IPS DF 6.9 (cell line): ENCODE measurements around the gene CYP2J2.
"Not testable (repeated sequence)": the region's sequence is repeated elsewhere in the genome, so short reads cannot be mapped to it uniquely, and the experiment has no call there.

Experiments
- DNase-seq: peaks from one replicate; pipeline ENCODE4 v3.0.0-alpha.2; 2013; ENCODE audit warnings: low read depth, low spot score
- H3K27ac ChIP-seq: one replicate; pipeline ENCODE4 v1.5.1; 2013; ENCODE audit warnings: low read length, control low read depth
- H3K27me3 ChIP-seq: 2 replicates; pipeline ENCODE4 v1.6.1; 2013; ENCODE audit warnings: mild to moderate bottlenecking, low read length; ENCODE audit not compliant: control insufficient read depth, insufficient read depth
- H3K36me3 ChIP-seq: 2 replicates; pipeline ENCODE4 v1.6.1; 2013; ENCODE audit warnings: low read length; ENCODE audit not compliant: control insufficient read depth, insufficient read depth
- H3K4me1 ChIP-seq: 2 replicates; pipeline ENCODE4 v1.6.1; 2013; ENCODE audit warnings: low read length; ENCODE audit not compliant: control insufficient read depth, insufficient read depth
- H3K4me3 ChIP-seq: 2 replicates; pipeline ENCODE4 v1.5.1; 2013; ENCODE audit warnings: mild to moderate bottlenecking, low read length
- H3K9me3 ChIP-seq: 2 replicates; pipeline ENCODE4 v1.6.1; 2013; ENCODE audit warnings: low read length, inconsistent platforms; ENCODE audit not compliant: control insufficient read depth, insufficient read depth
- WGBS: extraction: QIAGEN DNeasy Blood & Tissue Kit; methylation state at CpG from one replicate; pipeline ENCODE4 v1.1.7; 2013; ENCODE audit warnings: mixed read lengths, missing lambda C conversion rate; ENCODE audit not compliant: insufficient read length, insufficient coverage; 5-methylcytosine and 5-hydroxymethylcytosine counted together

Gene CYP2J2

DNA sequence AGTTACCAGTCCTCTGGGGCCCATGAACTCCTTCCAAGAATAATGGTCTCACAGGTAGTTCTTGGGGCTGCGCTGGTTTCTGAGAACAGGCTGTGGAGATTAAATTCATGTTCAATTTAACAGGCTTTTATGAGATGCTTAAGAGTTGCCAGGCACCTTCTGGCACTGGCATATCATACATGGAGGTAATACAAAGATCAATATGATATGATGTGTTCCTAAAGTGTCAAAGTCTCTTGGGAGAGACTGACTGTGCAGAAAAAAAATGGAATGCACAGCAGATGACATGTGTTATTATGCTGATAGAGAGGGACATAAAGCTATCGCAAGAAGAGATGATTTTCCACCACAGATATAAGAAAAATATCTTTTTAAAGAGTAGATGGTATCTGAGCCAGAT is 6.8 kb downstream of the CYP2J2 start:
- Histone ChIP-seq H3K9me3 (no peaks in the 10 kb centered on the region), H3K27me3 (no peaks in the 10 kb centered on the region), H3K4me1 (no peaks in the 10 kb centered on the region), H3K27ac (no peak overlapping the region), H3K4me3 (no peak overlapping the region), H3K36me3 (no peaks in the 10 kb centered on the region)
- WGBS, result no CpG with 5 or more reads among the region's 2 CpGs
- DNase-seq, result no peak

DNA sequence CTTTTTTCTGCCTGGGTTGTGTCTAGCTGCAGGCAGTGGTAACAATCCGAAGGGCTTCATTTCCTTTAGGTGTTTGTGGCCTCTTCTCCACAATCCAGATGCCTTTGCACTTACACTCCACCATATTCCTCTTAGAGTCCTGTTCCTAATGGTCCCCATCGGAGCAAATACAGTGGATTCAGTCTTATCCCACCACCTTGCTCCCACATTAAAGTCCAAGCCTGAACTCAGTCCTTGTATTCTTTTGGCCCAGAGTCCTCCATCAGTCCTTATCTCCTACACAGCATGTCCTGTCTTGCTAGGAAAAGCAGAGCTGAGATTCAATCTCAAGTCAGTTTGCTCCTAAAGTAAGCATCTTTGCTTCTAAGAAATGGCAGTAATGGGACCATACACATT is 8.8 kb downstream of the CYP2J2 start:
- no peak for DNase-seq
- no peaks in the 10 kb centered on the region for H3K4me1 ChIP-seq

DNA sequence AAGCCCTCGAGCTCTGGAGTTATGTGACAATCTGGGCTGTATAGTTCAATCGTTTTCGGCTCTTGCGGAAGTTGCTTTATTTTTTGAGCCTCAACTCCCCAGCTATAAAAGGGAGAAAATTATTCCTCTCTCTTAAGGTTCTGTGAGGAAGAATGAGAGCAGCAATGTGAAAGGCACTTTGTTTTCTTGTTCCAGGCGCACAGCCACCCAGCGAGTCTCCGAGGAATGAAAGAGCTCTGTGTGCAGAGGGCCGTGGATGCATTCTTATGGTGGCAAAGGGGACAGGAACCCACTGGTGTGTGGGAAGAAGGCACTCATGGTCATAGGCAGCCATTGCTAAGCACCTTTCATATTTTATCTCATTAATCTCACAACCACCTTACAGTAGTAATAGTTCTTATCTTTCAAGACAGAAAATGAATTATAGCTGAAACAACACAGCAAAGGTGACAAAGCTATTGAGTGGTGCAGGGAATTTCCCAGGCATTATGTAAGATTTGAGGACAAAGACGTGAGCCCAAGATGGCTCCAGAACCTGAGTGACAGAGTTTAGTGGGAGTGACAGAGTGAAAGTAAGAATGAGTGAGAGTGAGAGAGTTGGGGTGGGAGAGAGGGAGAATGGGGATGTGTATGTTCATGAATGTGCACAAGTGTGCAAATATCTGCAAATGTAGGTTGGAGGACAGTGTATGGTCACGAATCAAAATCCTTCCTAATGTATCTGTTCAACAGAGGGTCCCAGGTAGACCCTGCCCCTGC is 9.4 kb downstream of the CYP2J2 start:
- Histone ChIP-seq H3K27me3 (no peaks in the 10 kb centered on the region), H3K36me3 (no peaks in the 10 kb centered on the region), H3K27ac (no peak overlapping the region), H3K4me1 (no peaks in the 10 kb centered on the region), H3K9me3 (no peaks in the 10 kb centered on the region), H3K4me3 (no peak overlapping the region)
- no peak for DNase-seq
- no CpG with 5 or more reads among the region's 10 CpGs for WGBS

More for the DNA sequence above, 8.8 kb downstream of the CYP2J2 start:
- Histone ChIP-seq H3K27me3 (no peaks in the 10 kb centered on the region), H3K9me3 (no peaks in the 10 kb centered on the region), H3K27ac (no peak overlapping the region), H3K36me3 (no peaks in the 10 kb centered on the region), H3K4me3 (no peak overlapping the region)
- WGBS, result no CpG with 5 or more reads among the region's 2 CpGs

DNA sequence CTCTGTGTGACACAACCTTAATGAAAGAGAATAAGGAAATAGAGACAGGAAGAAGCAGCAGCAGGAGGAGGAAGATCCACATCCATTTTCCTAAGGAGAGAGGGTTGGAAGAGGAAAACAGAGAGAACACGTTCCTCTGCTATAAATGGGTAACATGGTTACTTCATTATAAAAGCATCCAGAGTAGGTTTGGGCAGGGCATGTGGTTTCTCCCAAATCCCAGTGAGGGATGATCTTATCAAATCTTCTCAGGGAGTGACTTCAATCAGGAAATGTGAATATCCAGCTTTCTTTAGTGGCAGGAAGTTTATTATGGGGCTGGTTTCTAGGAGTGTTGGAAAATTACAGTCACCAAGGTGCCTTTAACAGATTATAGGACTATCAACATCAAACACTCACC is 11.1 kb downstream of the CYP2J2 start:
- Histone ChIP-seq H3K27ac (no peak overlapping the region), H3K9me3 (no peaks in the 10 kb centered on the region), H3K4me1 (no peaks in the 10 kb centered on the region), H3K36me3 (no peaks in the 10 kb centered on the region), H3K27me3 (no peaks in the 10 kb centered on the region), H3K4me3 (no peak overlapping the region)
- WGBS, result no CpG with 5 or more reads among the region's 1 CpG
- DNase-seq, result no peak

DNA sequence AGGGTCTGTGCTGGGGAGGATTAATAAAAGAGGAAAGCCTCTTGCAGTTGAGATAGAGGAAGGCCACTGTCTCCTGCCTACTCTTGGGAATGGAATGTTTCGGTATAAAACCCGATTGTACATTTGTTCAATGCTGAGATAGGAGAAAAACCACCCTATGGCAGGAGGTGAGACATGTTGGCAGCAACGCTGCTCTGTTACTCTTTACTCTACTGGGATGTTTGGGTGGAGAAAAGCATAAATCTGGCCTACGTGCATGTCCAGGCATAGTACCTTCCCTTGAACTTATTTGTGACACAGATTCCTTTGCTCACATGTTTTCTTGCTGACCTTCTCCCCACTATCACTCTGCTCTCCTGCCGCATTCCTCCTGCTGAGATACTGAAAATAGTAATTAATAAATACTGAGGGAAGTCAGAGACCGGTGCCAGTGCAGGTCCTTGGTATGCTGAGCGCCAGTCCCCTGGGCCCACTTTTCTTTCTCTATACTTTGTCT is 11.7 kb downstream of the CYP2J2 start:
- WGBS, result no CpG with 5 or more reads among the region's 7 CpGs
- not testable (repeated sequence) for H3K4me3 ChIP-seq, H3K27ac ChIP-seq, H3K4me1 ChIP-seq, H3K27me3 ChIP-seq, H3K36me3 ChIP-seq, H3K9me3 ChIP-seq, DNase-seq

DNA sequence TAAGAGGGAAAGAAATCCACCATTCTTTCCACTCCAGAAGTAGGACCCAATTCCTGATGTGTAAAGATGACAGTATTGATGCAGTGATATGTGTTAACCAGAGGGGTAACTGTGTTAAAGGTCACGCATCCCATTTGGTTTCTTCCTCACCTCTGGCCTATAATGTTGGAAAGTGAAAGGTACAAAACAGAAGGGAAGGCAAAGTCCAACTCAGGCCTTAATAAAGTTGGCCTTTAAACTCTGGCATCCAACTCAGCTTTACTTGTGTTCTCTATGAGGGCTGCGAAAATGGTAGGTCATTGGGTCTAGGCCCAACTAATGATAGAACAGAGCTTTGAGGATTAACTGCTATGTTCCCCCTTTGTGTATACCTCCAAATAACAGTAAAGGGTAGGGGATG is 17.9 kb downstream of the CYP2J2 start:
- Histone ChIP-seq H3K36me3 (no peaks in the 10 kb centered on the region), H3K27ac (no peak overlapping the region), H3K4me3 (no peak overlapping the region), H3K4me1 (no peaks in the 10 kb centered on the region), H3K27me3 (no peaks in the 10 kb centered on the region), H3K9me3 (no peaks in the 10 kb centered on the region)
- no CpG with 5 or more reads among the region's 2 CpGs for whole genome bisulfite sequencing
- no peak for DNase-seq

DNA sequence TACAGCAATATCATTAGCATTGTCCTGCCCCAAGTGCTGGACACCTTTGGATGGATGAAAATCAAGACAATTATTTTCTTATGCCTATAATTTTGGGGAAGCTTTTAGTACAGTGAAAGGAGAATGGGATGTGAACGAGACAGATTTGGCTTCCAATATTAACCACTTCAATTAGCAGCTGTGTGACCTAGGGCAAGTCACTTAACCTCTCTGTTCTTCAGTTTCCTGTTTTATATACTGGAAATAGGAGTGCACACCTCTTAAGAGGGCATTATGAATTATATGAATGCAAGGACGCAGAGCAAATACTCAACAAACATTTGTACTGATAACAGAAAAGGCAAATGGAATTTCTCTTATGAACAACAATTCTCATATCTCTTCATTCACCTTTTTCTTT is 18.5 kb downstream of the CYP2J2 start:
- Histone ChIP-seq H3K4me3 (no peak overlapping the region), H3K27me3 (no peaks in the 10 kb centered on the region), H3K36me3 (no peaks in the 10 kb centered on the region), H3K9me3 (no peaks in the 10 kb centered on the region), H3K4me1 (no peaks in the 10 kb centered on the region), H3K27ac (no peak overlapping the region)
- WGBS, result no CpG with 5 or more reads among the region's 2 CpGs
- DNase-seq, result no peak

DNA sequence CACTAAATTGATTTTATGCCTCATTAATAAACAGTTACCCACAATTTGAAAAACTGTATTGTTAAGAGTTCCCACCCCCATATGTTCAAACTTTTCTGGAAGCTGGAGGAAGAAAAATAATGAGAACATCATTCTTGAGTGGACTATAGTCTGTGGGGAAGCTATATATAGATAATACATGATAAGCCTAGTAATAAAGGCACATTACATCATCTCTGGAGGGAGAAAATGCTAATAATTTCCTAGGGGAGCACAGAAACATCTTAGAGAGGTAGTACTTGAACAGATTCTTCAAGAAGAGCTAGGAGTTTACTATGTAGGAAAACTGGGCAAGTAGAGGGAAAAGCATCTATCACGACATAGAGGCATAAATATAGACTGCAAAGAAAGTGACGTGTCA is 19.6 kb downstream of the CYP2J2 start:
- Histone ChIP-seq H3K9me3 (no peaks in the 10 kb centered on the region), H3K27me3 (no peaks in the 10 kb centered on the region), H3K4me3 (no peak overlapping the region), H3K36me3 (no peaks in the 10 kb centered on the region), H3K27ac (no peak overlapping the region), H3K4me1 (no peaks in the 10 kb centered on the region)
- no peak for DNase-seq
- no CpG with 5 or more reads among the region's 2 CpGs for WGBS

DNA sequence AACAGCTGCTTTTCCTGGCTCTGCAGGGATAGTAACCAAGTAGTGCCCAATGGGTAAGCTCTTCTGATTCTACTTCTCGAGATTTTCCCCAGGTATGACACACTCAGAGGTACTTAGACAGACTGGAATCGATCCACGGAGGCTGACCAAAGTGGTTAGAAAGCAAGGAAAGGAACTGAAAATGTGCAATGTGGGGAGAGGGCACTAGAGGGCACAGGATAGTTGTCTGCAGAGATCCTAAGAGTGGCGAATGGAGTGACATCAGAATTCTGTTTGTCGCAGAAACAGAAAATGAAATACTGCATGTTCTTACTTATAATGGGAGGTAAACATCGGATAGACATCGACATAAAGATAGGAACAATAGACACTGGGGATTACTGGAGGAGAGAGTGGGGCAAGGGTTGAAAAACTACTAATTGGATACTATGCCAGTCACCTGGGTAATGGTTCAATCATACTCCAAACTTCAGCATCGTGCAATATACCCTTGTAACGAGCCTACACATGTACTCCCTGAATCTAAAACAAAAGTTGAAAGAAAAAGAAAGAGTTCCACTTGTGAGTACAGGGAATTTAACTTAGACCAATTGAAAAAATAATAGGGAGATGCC is 23.3 kb downstream of the CYP2J2 start:
- DNase-seq, result no peak
- no peak overlapping the region for H3K4me3 ChIP-seq
- H3K4me1 ChIP-seq, result no peaks in the 10 kb centered on the region
- no peaks in the 10 kb centered on the region for H3K27me3 ChIP-seq
- no peaks in the 10 kb centered on the region for H3K9me3 ChIP-seq
- WGBS, result no CpG with 5 or more reads among the region's 9 CpGs
- H3K36me3 ChIP-seq, result no peaks in the 10 kb centered on the region
- no peak overlapping the region for H3K27ac ChIP-seq

DNA sequence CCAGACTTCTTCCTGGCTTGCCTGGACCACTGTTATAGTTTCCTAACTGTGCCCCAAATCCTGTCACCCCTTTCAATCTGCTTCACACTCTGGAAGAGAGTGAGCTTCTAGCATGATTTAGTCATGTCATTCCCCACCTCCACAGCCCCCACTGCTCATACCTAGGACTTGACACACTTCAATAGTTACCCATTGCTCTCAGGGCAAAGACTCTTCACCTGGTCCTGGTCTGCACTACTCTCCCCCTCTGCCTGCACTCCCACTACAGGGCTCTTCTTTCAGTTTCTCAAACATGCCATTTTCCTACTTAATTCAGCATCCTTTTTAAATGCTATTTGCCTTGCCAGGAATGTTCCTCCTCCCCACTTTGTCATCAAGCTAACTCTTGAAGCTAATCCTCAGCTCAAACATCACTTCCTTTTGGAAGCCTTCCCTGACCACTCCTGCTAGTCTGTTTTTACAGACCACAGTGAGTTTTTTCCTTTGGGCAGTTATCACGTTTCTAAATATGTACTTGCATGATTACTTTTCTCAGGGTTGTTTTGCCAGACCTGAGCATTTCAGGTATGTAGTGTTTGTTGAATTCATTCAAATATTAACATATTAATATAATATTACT is 24.7 kb downstream of the CYP2J2 start:
- no peaks in the 10 kb centered on the region for H3K27me3 ChIP-seq
- no peaks in the 10 kb centered on the region for H3K4me1 ChIP-seq
- no peak overlapping the region for H3K27ac ChIP-seq
- DNase-seq, result no peak
- no peak overlapping the region for H3K4me3 ChIP-seq
- no CpG with 5 or more reads among the region's 1 CpG for WGBS
- H3K36me3 ChIP-seq, result no peaks in the 10 kb centered on the region
- H3K9me3 ChIP-seq, result no peaks in the 10 kb centered on the region
